Measurements from ENCODE around the gene MISP3. TPM values are rescaled to one million over a fixed set of nuclear protein-coding genes. Genes with fewer than 3 reads are reported as not detected.

The MISP3 gene
- total and polyA plus RNA-seq, 2 donors from 2014 or later: 8.7 to 32.0 TPM

DNA sequence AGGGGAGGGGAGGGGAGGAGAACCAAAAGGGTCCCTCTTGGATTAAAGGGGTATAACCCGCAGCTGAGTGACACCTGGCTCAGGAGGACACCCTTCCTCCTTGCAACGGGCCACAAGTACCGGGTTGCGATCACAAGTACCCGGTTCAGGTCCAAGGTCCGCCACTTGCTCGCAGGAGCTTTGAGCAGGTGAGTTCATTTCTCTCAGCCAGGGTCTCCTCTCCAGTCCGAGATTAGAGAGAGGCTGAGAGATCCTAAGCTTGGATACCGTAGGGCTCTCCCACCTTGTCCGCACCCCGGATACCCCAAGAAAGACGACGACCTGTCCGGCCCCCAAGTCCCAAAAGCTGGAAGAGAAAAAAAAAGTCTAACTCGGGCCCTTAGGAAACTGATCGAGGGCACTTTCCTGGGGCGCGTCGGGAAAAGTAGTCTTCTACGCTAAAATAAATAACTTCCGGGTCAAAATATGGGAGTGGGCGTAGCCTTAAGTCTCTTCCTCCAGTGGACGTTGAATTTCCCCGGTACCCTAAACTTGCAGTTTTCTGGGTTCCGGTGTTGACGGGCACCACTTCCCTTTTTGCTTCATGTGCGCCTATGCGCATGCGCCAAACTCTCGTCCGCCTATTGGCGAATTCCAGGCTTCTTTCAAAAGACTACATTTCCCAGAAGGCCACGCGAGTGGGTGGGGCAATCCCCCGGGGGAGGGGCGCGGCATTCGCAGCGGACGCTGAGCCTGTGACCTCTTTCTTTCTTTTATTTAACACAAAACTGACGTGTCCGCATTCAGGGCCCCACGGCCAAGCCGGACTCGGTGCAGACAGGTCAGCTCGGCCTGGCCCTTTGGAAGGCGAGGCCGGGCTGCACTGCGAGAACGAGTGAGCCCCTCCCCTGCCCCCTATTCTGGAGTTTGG lies 8.6 kb downstream of the MISP3 start:
- peak overlapping the region; percentile 92 to 94 for H3K27ac ChIP-seq (ENCODE audit: low read depth in 2 of 2, low read length in 2 of 2)
- DNase-seq (peak; percentile 99 to 100 (median 100)), FAIRE-seq (peak; percentile 99)
- peak overlapping the region; percentile 79 to 95 (median 91) for H3K9ac ChIP-seq (ENCODE audit: low read length in 3 of 3)
- H3K4me3 ChIP-seq (ENCODE audit: low read length in 3 of 3): peak overlapping the region; percentile 75 to 88 (median 85)
- H3K36me3 ChIP-seq (ENCODE audit: control insufficient read depth in 2 of 3, insufficient read depth in 3 of 3, low read length in 3 of 3): no peaks in the 10 kb centered on the region
- no peaks in the 10 kb centered on the region for H3K9me3 ChIP-seq (ENCODE audit: control insufficient read depth in 2 of 3, insufficient read depth in 1 of 3, low read length in 3 of 3)
- H3K27me3 ChIP-seq (ENCODE audit: control insufficient read depth, insufficient read depth, low read length): no peaks in the 10 kb centered on the region
- TF ChIP-seq, protein P1, sequence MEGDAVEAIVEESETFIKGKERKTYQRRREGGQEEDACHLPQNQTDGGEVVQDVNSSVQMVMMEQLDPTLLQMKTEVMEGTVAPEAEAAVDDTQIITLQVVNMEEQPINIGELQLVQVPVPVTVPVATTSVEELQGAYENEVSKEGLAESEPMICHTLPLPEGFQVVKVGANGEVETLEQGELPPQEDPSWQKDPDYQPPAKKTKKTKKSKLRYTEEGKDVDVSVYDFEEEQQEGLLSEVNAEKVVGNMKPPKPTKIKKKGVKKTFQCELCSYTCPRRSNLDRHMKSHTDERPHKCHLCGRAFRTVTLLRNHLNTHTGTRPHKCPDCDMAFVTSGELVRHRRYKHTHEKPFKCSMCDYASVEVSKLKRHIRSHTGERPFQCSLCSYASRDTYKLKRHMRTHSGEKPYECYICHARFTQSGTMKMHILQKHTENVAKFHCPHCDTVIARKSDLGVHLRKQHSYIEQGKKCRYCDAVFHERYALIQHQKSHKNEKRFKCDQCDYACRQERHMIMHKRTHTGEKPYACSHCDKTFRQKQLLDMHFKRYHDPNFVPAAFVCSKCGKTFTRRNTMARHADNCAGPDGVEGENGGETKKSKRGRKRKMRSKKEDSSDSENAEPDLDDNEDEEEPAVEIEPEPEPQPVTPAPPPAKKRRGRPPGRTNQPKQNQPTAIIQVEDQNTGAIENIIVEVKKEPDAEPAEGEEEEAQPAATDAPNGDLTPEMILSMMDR (IDR thresholded peaks at IDR 0.05; ENCODE audit: borderline replicate concordance, extremely low read depth, insufficient read depth): no peak
- H3K4me1 ChIP-seq (ENCODE audit: control insufficient read depth in 2 of 3, insufficient read depth in 2 of 3, low read depth in 1 of 3, low read length in 3 of 3): peaks cover 0 to 9% (median 4%) of the 10 kb centered on the region in 3 donors
- intact Hi-C loops (cut with DNase I): no loop called here

DNA sequence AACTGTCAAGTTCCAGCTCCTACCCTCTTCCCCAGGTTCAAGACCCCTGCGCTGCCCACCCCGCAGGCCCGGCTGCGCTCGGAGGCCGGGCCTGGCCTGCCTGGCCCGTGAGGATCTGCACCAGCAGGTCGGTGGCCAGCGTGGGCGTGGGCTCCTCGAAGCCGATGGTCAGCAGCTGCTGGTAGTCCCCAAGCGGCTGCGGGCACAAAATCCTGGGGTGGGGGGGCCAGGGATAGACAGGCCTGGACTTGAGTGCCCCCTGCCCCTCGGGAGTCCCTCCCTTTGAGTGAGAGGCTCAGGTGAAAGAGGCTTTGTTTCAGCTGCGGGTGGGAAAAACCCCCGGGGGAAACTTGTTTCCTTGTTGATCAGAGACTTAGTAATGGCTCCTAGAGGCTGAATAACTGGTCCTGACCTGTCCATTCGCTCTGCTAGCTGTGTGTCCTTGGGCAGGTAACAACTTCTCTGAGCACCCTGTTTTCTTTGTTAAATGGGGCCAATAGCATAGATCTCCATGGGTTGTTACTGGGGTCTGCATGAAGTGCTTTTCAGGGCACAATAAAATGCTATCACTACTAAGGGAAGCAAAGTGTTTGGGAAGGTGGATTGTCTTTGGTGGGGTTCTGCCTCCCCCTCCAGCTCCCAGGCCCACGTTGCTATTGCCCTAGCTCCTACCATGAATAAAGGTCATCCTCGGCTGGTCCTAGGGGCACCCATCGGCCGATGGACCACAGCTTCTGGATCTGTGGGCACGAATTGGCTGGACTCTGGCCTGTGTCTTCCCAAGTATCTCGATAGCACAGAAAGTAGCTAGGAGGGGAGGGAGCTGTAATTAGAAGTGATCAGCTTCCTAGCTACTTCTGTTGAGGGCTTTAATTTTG lies 9.4 kb downstream of the MISP3 start:
- intact Hi-C loops (cut with DNase I): no loop called here
- FAIRE-seq: no peak

DNA sequence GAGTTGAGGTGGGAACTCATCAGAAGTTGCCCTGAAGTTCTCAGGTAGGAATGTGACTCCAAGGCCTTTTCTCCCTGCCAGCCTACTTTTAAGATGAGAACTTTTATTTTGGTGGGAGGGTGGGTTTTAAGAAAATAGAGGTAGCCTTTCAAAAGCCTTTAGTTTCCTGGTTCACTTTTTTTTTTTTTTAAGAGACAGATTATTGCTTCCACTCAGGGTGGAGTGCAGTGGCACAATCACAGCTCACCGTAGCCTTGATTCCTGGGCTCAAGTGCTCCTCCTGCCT lies 10.0 kb downstream of the MISP3 start:
- Histone ChIP-seq H3K27ac (ENCODE audit: low read depth in 2 of 2, low read length in 2 of 2) (no peak overlapping the region), H3K9me3 (ENCODE audit: control insufficient read depth in 2 of 3, insufficient read depth in 1 of 3, low read length in 3 of 3) (no peaks in the 10 kb centered on the region), H3K4me3 (ENCODE audit: low read length in 3 of 3) (peak overlapping the region in 1 of 3 donors; percentile 85), H3K27me3 (ENCODE audit: control insufficient read depth, insufficient read depth, low read length) (no peaks in the 10 kb centered on the region), H3K36me3 (ENCODE audit: control insufficient read depth in 2 of 3, insufficient read depth in 3 of 3, low read length in 3 of 3) (peaks cover 0 to 2% (median 0%) of the 10 kb centered on the region in 3 donors), H3K9ac (ENCODE audit: low read length in 3 of 3) (peak overlapping the region in 1 of 3 donors; percentile 90), H3K4me1 (ENCODE audit: control insufficient read depth in 2 of 3, insufficient read depth in 2 of 3, low read depth in 1 of 3, low read length in 3 of 3) (peaks cover 0 to 9% (median 4%) of the 10 kb centered on the region in 3 donors)
- DNase-seq: no peak
- intact Hi-C loops (cut with DNase I): no loop called here
- TF ChIP-seq, protein P1 (IDR thresholded peaks at IDR 0.05; ENCODE audit: borderline replicate concordance, extremely low read depth, insufficient read depth): no peak
- FAIRE-seq: no peak

More for the DNA sequence above, 9.4 kb downstream of the MISP3 start:
- Histone ChIP-seq H3K9me3 (ENCODE audit: control insufficient read depth in 2 of 3, insufficient read depth in 1 of 3, low read length in 3 of 3) (no peaks in the 10 kb centered on the region), H3K9ac (ENCODE audit: low read length in 3 of 3) (peak overlapping the region; percentile 0 to 90 (median 34)), H3K27me3 (ENCODE audit: control insufficient read depth, insufficient read depth, low read length) (no peaks in the 10 kb centered on the region), H3K27ac (ENCODE audit: low read depth in 2 of 2, low read length in 2 of 2) (peak overlapping the region; percentile 92 to 94), H3K4me3 (ENCODE audit: low read length in 3 of 3) (peak overlapping the region; percentile 68 to 85 (median 75)), H3K36me3 (ENCODE audit: control insufficient read depth in 2 of 3, insufficient read depth in 3 of 3, low read length in 3 of 3) (no peaks in the 10 kb centered on the region), H3K4me1 (ENCODE audit: control insufficient read depth in 2 of 3, insufficient read depth in 2 of 3, low read depth in 1 of 3, low read length in 3 of 3) (peaks cover 0 to 9% (median 4%) of the 10 kb centered on the region in 3 donors)
- TF ChIP-seq, protein P1 (IDR thresholded peaks at IDR 0.05; ENCODE audit: borderline replicate concordance, extremely low read depth, insufficient read depth): no peak
- peak in 2 of 5 donors; percentile 88 to 92 for DNase-seq

Data from kidney (tissue), 14 donors.